GM19099 (cell line): Measurements from ENCODE around the gene CHI3L1.

ENCODE experiments used
- POLR2A ChIP-seq: IDR thresholded peaks from 3 replicates; pipeline ENCODE4 v1.6.1; 2011; ENCODE audit warnings: low read depth; ENCODE audit not compliant: insufficient read length; ENCODE audit errors: extremely low read depth

The CHI3L1 gene

DNA sequence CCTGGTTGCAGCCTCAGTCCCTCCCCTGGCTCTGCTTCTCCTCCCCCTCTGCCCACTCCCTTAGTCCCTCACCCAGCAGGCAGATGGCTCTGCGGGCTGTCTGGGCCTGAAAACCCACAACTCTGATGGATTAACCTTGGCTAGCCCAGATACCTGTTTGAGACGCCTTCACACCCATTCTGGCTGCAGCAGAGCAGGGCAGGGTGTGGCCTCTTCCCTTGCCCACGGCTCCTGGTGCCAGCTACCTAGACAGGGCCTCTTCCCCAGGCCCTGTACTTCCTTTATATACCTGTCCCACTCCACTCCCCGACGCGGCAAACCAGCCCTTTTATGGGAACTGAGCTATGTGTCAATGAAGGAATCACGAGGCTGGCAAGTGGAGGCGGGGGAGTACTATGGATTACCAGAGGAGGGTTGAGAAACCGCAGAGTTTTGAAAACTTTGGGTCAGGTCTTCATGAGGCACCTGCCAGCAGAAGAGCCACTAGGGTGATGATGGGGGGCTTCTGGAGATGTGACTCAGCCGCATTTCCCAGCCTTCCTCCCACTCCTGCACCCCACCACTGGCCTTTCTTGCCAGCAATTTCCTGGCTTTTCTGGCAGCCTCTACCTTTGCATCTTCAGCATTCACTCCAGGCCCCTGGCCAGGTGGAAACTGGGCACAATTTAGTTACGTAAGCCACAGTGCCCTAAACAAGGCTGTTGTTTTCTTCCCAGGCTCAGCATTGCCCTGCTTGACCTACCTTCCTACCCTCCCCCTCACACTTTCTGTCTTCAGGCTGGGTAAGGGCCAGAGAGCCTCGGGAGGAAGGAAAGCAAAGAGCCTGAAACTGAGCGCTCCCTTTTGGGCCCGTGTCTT lies at the start of gene CHI3L1:
CHI3L1 (minus strand) TSS at position 259 of the 858 bp plus-strand sequence; CDS start at position 178, 81 bp downstream.
- TF ChIP-seq POLR2A: no peak

DNA sequence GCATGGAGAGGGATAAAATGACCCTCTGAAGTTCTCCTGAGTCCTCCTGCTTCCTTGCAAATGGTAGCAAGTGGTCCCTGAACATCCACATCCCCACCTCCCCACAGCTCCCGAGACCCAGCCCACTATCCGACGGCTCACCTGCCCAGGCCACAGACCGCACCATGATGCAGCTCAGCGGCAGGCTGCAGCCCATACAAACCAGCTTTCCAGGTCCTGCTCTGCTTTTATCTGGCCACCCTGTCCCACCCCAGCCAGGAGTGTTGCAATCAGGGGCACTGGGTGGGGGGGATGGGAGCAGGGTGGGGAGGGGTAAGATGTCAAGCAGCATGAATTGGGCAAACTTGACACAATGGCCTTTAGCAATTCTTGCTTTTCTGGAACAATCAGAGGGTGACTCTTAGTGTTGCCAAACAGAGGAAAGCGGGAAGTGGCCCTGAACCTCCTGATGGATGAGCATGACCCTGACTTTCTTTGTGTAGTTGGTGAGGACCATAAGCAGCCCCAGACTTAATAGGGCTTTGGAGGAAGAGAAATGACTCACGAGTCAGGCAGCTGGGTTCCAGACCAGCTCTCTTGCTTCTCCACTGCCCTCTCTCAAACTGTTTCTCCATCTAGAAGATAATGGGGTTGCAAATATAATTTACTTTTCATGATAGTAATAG lies 43.1 kb upstream of the CHI3L1 start, which contains the start of gene CHIT1:
CHIT1 (minus strand) TSS at position 203 of the 665 bp plus-strand sequence; CDS start at position 166, 37 bp downstream.
- no peak for TF ChIP-seq POLR2A

DNA sequence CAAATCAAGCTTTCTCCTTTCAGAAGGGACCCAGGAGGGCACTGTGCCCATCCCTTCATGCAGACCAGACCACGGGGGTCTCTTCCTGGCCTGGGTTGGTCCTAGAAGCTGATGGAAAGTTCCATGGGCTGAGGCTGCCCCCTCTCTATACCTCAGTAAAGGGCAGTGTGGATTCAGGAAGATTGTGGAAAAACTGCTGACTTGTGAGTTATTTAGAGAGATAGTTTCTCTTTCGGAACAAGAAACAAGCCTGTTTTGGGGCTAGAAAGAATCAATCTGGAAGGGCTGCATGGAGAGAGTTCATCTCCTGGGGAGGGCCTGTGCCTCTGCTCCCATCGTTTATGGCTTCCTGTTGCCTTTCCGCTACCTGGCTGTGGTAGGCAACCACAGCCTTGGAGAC lies 42.2 kb upstream of the CHI3L1 start:
- TF ChIP-seq POLR2A: no peak

DNA sequence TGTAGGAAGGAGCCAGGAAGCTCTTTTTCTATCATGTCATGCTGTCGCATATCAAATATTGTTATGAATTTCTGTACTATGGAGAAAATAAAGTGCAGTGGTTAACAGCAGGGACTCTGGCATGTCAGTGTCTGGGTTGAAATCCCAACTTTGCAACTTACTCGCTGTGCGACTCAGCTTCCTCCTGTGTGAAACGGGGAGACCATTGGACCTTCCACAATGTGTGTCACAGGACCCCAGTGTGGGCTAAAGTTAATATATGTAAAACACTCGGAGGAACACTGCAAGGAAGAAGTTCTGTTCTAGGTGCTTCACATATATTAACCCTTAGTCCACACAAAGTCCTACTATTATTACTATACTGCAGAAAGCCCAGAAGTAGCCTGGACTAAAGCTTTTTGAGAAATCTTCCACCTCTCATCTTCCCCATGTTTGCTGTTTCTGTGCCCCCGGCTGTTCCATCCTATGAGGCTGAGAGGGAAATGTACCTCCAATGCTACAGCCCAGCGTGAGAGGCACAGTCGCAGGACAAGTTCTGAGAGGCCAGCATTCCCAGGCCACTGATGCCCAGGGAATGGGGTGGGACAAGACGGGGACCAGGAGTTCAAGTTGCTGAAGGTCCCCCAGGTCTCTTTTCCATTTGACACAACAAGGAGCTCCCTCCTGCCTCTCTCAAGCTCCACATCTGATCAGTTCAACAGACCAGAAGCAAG lies 41.0 kb upstream of the CHI3L1 start:
- TF ChIP-seq POLR2A: no peak

DNA sequence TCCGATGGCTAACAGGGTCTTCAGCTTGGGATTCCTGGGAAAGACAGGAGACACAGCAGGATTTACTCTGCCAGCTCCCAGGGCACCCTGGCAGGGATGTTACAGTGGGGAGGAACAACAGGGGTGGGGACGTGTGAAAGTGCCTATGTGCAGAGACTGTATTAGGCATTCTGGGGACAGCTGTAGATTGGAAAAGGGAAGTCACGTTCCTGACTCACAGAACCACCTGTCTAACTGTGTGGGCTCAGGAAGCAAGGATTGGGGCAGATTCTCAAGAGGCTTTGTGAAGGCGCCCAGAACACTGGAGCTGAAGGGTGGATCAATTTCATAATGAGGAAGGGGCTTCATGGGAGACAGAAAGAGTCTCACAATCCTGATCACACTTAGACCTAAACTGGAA lies 38.6 kb upstream of the CHI3L1 start:
- no peak for TF ChIP-seq POLR2A

DNA sequence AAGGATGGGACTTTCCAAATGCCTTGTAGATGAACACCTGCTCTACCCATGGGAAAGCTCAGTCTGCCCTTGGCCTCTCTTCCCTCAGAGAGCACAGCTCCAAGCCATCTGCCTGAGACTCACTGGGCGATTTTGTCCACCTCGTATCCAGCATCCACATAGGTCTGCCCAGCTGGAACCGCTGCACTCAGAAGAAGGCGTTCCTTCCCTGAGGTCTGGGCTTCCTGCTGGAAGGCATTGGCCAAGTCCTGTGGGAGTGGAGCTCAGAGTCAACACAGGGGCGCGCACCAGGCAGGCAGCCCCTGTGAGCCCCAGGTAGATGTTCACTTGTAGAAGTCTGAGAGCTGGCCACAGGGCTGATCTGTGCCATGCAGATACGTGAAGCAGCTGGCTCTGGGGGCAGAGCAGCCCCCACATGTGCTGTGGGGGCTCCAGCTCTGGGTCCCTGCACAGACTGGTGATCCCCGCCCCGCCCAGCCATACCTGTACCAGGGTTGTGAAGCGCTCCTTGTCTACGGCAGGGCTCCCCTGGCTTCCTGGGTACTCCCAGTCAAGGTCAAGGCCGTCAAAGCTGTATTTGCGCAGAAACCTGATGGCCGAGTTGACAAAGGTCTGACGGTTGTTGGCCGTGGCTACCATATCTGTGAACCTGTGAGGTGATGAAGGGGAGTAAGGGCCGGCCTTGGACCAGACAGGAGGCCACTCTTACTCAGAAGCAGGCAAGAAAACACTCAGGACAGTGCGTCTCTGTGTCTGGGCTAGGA lies 36.7 kb upstream of the CHI3L1 start:
- TF ChIP-seq POLR2A: no peak

DNA sequence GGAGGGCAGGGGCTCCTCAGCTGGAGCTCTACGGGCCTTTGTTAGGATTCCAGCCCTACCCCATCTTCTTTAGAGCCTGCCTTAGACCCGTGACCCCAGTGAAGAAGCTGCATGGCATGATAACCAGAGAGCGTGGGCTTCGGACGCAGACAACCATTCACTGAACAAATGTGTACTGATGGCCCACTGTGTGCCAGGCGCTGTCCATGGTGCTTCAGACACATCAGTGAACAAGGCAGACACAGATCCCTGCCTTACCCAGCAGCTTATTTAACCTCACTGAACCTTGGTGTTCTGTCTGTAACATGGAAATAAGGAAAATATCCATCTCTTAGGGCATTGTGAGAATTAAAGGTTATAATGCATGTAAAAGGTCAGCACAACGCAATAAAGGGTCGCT lies 33.4 kb upstream of the CHI3L1 start:
- TF ChIP-seq POLR2A: no peak

DNA sequence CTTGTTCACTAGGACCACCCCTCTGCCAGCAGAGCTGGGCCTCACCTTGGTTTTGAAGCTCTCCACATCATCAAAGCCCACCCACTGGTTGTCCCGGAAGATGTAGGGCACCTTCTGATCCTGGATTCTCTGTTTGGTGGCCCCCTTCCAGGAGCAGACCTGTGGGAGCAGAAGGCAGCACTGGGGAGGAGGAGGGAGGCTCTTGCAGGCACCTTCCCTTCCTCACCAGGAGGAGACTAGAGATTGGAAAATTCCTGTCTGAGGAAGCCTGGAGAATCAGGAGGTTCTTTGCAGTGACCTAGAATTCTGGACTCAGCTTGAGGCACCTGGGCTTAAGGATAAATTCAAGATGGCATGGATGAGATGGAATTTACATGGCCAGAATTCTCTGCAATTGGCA lies 32.7 kb upstream of the CHI3L1 start:
- TF ChIP-seq POLR2A: no peak

DNA sequence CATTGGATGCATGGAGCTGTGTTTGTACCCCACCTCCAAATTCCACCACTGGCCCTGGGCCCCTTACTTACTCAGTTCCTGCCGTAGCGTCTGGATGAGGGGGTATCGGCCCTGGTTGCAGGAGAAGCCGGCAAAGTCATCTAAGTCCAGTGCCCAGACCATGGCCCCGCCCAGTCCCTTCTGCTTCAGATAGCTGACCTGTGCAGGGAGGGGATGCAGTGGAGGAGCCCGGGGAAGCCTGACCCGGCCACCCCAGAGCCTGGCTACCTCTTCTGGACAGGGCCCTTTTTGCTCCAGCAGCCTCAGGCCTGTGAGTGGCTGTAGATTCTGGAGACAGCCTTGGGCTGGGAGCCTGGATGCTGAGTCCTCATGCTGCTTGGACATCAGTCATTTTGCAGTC lies 31.2 kb upstream of the CHI3L1 start:
- TF ChIP-seq POLR2A: no peak

DNA sequence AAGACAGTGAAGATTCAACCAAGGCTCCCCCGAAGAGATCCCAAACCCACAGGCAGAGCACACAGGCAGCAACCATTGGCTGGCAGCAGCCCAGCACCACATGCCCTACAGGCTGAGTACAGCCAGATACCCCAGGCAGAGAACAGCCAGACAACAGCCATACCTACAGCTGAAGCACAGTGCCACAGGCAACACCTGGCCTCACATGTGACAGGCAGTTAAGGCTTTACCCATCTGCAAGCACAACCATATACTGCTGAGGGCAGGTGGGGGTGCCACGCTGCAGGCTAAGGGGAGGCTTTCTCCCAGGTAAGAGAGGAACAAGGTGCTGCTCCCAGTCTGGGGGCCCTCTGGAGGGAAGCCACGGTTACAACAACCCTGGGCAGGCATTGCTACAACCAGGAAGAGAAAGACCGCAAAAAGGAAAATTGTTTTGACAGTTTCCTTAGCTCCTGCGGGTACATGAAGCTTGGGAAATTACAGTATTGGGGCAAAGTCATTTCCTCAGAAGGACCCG lies 30.7 kb upstream of the CHI3L1 start:
- TF ChIP-seq POLR2A: no peak

DNA sequence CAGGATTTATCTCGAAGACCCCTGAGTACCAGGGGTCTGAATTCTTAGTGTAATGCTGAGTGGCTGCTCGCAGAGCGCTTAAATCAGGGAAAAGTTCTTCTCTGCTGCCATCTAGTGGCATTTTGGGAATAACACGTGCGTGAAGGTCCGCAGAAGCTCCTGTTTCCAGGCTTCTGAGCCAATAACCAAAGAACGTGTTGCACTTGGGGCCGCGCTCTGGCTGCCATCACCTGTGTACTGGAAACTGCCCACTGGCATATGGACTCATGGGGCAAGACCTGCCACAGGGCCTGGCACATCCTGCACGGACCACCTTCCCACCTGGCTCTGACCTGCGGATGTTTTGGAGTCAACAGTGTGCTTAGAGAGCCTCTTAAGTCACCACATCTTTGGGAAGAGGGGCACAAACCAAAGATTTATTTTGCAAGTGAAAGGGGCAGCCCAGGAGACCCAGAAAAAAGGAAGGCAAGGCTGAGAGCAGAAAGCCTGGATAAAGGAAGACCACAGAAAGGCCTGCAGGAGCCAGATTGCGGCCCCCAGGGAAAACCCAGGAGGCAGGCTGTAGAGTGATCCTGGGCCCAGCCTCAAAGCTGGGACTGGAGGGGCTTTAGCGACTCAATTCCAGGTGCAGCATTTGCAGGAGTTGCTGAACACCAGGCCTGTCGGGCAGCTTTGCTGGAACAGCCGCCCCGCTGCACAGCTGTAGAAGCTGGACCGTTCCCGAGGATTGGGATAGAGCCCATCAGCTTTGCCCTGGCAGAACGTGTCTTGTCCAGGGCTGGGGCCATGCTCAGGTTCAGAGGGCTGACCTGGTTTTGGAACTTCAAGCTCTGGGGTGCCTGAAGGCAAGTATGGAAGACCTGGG lies 30.0 kb upstream of the CHI3L1 start:
- TF ChIP-seq POLR2A: no peak

DNA sequence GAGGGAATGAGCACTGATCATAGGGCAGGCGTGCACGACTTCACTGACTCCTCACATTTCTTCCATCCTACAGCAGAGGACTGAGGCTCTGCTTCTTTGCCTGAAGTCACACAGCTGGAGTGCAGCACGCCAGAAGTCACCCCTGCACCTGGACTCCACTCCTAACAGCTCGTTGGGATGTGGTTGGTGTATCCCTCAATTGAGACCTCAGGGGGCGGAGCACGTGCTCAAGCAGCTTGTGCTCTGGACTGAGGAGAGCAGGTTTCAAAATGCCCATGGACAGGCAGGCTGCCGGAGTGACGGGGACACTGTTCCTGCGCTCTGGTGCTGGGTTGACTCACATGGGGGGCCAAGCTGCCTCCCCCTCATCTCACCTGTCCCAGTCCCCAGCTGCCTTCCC lies 29.1 kb upstream of the CHI3L1 start:
- no peak for TF ChIP-seq POLR2A

DNA sequence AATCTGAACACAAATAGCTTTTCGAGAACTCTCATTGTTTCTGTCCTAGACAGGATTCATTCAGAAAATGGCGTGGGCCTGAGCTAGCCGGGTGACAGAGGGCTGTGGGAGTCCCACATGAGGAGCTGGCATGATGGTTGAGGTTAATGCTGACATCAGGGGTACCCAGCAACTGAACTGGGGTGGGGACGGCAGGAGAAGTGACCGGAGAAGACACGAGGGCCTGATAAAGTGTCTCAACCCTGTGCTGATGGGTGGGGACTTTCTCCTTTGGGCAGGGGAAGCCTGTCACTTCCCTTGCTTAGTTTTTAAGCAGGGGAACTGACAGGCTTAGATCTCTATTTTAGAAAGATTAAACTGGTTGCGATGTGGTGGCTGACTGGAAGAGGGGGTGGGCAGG lies 28.4 kb upstream of the CHI3L1 start:
- no peak for TF ChIP-seq POLR2A

DNA sequence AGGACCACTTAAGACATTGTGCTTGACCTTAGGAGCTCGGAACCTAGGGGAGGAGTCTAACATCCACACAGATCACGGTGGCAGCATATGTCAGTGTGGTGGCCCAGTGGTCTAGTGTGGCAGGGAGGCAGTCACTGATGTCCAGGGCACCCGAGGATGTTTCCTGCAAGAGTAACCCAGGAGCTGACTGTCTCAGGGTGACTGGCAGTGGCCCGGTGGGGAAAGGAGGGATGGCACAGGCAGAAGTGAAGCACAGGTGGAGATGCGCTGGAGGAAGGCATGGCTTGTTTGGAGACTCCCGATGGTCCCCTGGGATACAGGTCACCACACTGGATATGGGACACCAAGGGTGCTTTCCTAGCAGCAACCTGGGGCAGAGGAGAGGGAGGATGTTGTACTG lies 26.6 kb upstream of the CHI3L1 start:
- no peak for TF ChIP-seq POLR2A
